WERI-Rb-1 (cell line): ENCODE measurements around the gene CCNL2.

Experiments
- DNase-seq: peaks from one replicate; pipeline ENCODE4 v3.0.0-alpha.2; 2020
- H3K27ac ChIP-seq: fragments of 250-450 bp; sonication (Bioruptor Pico); 2 replicates; pipeline ENCODE4 v1.5.1; 2020; ENCODE audit warnings: mild to moderate bottlenecking, moderate library complexity
- H3K27me3 ChIP-seq: fragments of 250-450 bp; sonication (Bioruptor Pico); 2 replicates; pipeline ENCODE4 v1.5.1; 2021; ENCODE audit warnings: mild to moderate bottlenecking, low read depth, moderate library complexity; ENCODE audit not compliant: insufficient read depth, severe bottlenecking
- H3K36me3 ChIP-seq: fragments of 250-450 bp; sonication (Bioruptor Pico); 2 replicates; pipeline ENCODE4 v1.5.1; 2020; ENCODE audit warnings: mild to moderate bottlenecking, moderate library complexity
- H3K4me3 ChIP-seq: 2 replicates; pipeline ENCODE4 v1.5.1; 2011; ENCODE audit warnings: low read depth, mild to moderate bottlenecking, control low read depth, low read length
- H3K9me3 ChIP-seq: fragments of 250-450 bp; sonication (Bioruptor Pico); 2 replicates; pipeline ENCODE4 v1.5.1; 2021; ENCODE audit warnings: mild to moderate bottlenecking, moderate library complexity; ENCODE audit not compliant: severe bottlenecking
- CTCF ChIP-seq: IDR thresholded peaks from 2 replicates; pipeline ENCODE4 v1.5.1; 2011; ENCODE audit warnings: low read depth, mild to moderate bottlenecking, control low read depth, inconsistent platforms, low read length

Gene CCNL2

GRCh38 chr1:1353389-1354151 is 45.6 kb downstream of the CCNL2 start:
- Histone ChIP-seq H3K9me3 (no peaks in the 10 kb centered on the region), H3K27me3 (no peaks in the 10 kb centered on the region), H3K27ac (peak overlapping the region; percentile 73), H3K4me3 (no peak overlapping the region), H3K36me3 (peaks cover 31% of the 10 kb centered on the region)
- no peak for DNase-seq
- TF ChIP-seq CTCF: no peak

GRCh38 chr1:1352786-1353388 is 46.2 kb downstream of the CCNL2 start:
- DNase-seq: no peak
- TF ChIP-seq CTCF: no peak
- peak overlapping the region; percentile 73 for H3K27ac ChIP-seq
- H3K36me3 ChIP-seq: peaks cover 31% of the 10 kb centered on the region
- H3K4me3 ChIP-seq: no peak overlapping the region
- H3K27me3 ChIP-seq: no peaks in the 10 kb centered on the region
- H3K9me3 ChIP-seq: no peaks in the 10 kb centered on the region

- peak; percentile 70 for DNase-seq
- no peak for TF ChIP-seq CTCF
- no peaks in the 10 kb centered on the region for H3K9me3 ChIP-seq
- H3K36me3 ChIP-seq: peaks cover 36% of the 10 kb centered on the region
- H3K27ac ChIP-seq: peak overlapping the region; percentile 73
- no peaks in the 10 kb centered on the region for H3K27me3 ChIP-seq
- no peak overlapping the region for H3K4me3 ChIP-seq
These were observed 47.4 kb downstream of the CCNL2 start for GRCh38 chr1:1351511-1352427.

- peak within 1 kb of the TSS; percentile 99 for H3K27ac ChIP-seq
- peaks cover 36% of the 10 kb centered on the region for H3K36me3 ChIP-seq
- no peaks in the 10 kb centered on the region for H3K9me3 ChIP-seq
- TF ChIP-seq CTCF: peak; percentile 54
- peak; percentile 84 for DNase-seq
- H3K4me3 ChIP-seq: peak within 1 kb of the TSS; percentile 67
- no peaks in the 10 kb centered on the region for H3K27me3 ChIP-seq
These were observed 49.7 kb downstream of the CCNL2 start, which contains the start of gene DVL1 for GRCh38 chr1:1349256-1350012. Gene DVL1, minus strand, starts transcription at chr1:1349418. Its CDS starts 353 bp downstream, at chr1:1349065.

GRCh38 chr1:1348420-1349255 is 50.5 kb downstream of the CCNL2 start:
- Histone ChIP-seq H3K9me3 (no peaks in the 10 kb centered on the region), H3K27me3 (no peaks in the 10 kb centered on the region), H3K36me3 (peaks cover 28% of the 10 kb centered on the region), H3K4me3 (peak overlapping the region; percentile 67), H3K27ac (peak overlapping the region; percentile 80)
- DNase-seq: no peak
- no peak for TF ChIP-seq CTCF
